Measurements from ENCODE around the gene KAZN. TPM values are rescaled to one million over a fixed set of nuclear protein-coding genes. Genes with fewer than 3 reads are reported as not detected.

Gene KAZN
- total and polyA plus RNA-seq, 9 donors = 5.1 to 17.4 (median 14.3) TPM

DNA sequence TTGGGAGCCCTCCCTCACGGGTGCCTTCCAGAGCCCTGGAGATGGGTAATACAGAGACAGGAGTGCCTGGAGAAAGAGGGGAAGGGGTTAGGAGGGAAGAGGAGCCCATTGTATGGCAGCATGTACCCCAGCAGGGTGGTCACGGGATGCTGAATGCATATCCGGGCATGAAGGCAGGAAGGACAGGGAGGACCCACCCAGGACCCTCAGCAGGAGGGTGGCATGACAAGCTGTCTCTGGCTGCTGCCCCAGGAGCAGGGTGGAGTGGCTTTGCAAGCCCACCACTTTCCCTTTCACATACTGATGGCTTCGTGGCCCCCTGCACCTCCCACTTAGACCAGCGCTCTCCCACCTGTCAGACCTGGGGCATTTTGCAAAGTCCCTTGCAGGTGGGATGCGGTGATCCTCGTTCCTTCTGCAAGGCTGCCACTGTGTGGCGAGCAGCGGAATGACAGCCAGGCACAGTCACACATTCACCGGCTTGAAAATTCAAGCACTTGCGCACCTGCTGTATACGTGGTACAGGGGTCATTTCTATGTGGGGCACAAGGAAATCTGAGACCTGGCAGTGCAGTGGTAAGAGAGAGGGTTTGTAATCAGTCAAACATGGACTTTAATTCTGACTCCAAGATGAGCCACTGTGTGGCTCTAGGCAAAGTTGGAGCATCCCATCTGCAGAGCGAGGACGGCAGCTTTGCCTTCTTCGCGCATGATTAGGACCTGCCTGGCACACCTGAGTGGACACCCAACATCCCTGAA lies 501.8 kb downstream of the KAZN start:
- H3K27me3 ChIP-seq (ENCODE audit: control insufficient read depth, insufficient read depth, low read length) = peaks cover 2% of the 10 kb centered on the region
- 16% methylated on average over 16 of the region's 16 CpGs for WGBS (ENCODE audit: insufficient coverage)
- H3K9me3 ChIP-seq (replicated peaks; ENCODE audit: control insufficient read depth, low read depth, low read length) = peaks cover 7% of the 10 kb centered on the region
- H3K36me3 ChIP-seq (ENCODE audit: control insufficient read depth, insufficient read depth, low read length) = peaks cover 5% of the 10 kb centered on the region
- no peaks in the 10 kb centered on the region for H3K4me1 ChIP-seq (ENCODE audit: control insufficient read depth, insufficient read depth, low read length)
- peak; percentile 51 for DNase-seq
- no peak overlapping the region for H3K27ac ChIP-seq (ENCODE audit: low read length)
- no peak overlapping the region for H3K4me3 ChIP-seq (ENCODE audit: low read length)

DNA sequence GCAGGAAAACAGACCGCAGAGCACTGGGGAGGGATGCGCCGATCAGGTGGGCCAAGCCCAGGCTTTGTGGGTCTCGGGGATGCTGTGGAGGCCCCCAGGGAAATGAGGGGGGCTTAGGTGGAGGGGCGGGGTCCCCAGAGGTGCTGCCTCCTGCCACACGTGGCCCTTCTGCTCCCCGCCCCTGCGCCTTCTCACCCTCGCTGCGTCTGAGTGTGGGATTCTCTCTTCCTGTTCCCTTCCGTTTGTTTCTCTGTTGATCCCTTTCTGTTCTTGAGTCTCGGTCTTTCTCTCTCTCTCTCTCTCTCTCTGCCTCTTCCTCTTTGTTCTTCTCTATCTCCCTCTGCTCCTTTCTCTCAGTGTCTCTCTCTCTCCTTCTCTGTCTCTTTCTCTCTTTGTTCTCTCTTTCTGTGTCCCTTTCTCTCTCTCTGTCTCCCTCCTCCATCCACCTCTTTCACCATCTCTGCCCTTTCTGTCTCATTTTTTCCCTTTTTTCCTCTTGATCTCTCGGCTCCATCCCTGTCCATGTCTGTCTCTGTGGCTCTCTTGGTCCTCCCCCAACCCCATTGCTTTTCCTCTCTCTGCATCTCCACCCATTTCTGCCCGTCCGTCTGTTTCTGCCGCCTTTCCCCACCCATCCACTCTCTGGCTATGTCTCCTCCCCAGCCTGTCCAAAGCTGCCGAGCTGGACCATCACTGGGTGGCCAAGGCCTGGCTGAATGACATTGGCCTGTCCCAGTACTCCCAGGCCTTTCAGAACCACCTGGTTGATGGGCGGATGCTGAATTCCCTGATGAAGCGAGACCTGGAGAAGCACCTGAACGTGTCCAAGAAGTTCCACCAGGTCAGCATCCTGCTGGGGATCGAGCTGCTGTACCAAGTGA lies 502.6 kb downstream of the KAZN start:
- H3K36me3 ChIP-seq (ENCODE audit: control insufficient read depth, insufficient read depth, low read length) = peaks cover 5% of the 10 kb centered on the region
- H3K4me3 ChIP-seq (ENCODE audit: low read length) = no peak overlapping the region
- H3K4me1 ChIP-seq (ENCODE audit: control insufficient read depth, insufficient read depth, low read length) = no peaks in the 10 kb centered on the region
- 57% methylated on average over 18 of the region's 21 CpGs for WGBS (ENCODE audit: insufficient coverage)
- H3K27ac ChIP-seq (ENCODE audit: low read length) = no peak overlapping the region
- DNase-seq = no peak
- H3K9me3 ChIP-seq (replicated peaks; ENCODE audit: control insufficient read depth, low read depth, low read length) = peaks cover 8% of the 10 kb centered on the region
- peaks cover 2% of the 10 kb centered on the region for H3K27me3 ChIP-seq (ENCODE audit: control insufficient read depth, insufficient read depth, low read length)

DNA sequence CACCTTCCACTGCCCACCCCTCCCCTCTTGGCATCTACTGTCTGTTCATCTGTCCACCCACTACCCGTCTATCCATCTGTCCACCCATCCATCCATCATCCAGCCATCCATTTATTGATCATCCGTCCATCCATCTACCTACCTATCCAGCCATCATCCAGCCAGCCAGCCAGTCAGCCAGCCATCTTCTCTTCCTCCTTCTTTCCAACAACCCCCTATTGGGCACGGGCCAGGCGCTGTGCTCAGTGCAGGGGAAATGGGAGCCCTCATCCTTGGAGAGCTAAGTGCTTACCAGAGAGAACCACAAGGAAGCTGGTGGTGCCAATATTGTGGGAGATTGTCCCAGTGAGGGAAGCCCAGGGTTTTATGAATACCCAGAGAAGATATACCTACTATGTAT lies 503.3 kb downstream of the KAZN start:
- Histone ChIP-seq H3K4me3 (ENCODE audit: low read length) (no peak overlapping the region), H3K36me3 (ENCODE audit: control insufficient read depth, insufficient read depth, low read length) (peaks cover 5% of the 10 kb centered on the region), H3K4me1 (ENCODE audit: control insufficient read depth, insufficient read depth, low read length) (no peaks in the 10 kb centered on the region), H3K9me3 (replicated peaks; ENCODE audit: control insufficient read depth, low read depth, low read length) (peaks cover 6% of the 10 kb centered on the region), H3K27me3 (ENCODE audit: control insufficient read depth, insufficient read depth, low read length) (peaks cover 2% of the 10 kb centered on the region), H3K27ac (ENCODE audit: low read length) (no peak overlapping the region)
- DNase-seq = no peak
- 77% methylated on average over 2 of the region's 4 CpGs for WGBS (ENCODE audit: insufficient coverage)

DNA sequence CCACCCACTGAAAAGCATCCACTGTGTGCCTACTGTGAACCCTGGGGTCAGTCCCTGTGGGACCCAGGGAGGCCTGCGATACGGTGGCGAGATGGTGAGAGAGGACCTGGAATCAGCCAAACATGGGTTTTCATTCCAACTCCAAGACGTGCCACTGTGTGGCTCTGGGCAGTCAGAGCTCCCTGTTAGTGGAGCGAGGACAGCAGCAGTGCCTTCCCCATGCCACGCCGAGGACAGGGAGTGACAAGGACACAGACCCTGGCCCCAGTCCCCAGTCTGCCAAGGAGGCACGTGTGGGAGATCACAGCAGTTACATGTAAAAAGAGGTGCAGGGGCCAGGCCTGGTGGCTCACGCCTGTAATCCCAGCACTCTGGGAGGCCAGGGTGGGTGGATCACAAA lies 504.2 kb downstream of the KAZN start:
- DNase-seq = no peak
- Histone ChIP-seq H3K27me3 (ENCODE audit: control insufficient read depth, insufficient read depth, low read length) (peaks cover 2% of the 10 kb centered on the region), H3K4me3 (ENCODE audit: low read length) (no peak overlapping the region), H3K9me3 (replicated peaks; ENCODE audit: control insufficient read depth, low read depth, low read length) (peaks cover 6% of the 10 kb centered on the region), H3K27ac (ENCODE audit: low read length) (no peak overlapping the region), H3K4me1 (ENCODE audit: control insufficient read depth, insufficient read depth, low read length) (no peaks in the 10 kb centered on the region), H3K36me3 (ENCODE audit: control insufficient read depth, insufficient read depth, low read length) (peaks cover 5% of the 10 kb centered on the region)
- WGBS (ENCODE audit: insufficient coverage) = 88% methylated on average over 9 of the region's 9 CpGs

DNA sequence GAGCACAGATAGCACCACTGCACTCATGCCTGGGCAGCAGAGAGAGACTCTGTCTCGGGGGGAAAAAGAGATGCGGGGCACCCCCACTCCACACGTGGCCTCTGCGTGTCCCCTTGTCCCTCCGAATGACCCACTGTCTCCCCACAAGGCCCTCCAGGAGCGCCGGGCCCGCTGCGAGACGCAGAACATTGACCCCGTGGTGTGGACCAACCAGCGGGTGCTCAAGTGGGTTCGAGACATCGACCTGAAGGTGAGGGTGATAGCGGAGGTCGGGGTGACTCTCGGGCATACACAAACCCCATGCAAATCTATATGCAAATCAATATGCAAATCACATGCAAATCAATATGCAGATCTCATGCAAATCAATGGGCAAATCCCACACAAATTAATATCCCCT lies 504.7 kb downstream of the KAZN start:
- WGBS (ENCODE audit: insufficient coverage) = 88% methylated on average over 5 of the region's 17 CpGs
- no peak for DNase-seq
- H3K27ac ChIP-seq (ENCODE audit: low read length) = no peak overlapping the region
- peaks cover 5% of the 10 kb centered on the region for H3K36me3 ChIP-seq (ENCODE audit: control insufficient read depth, insufficient read depth, low read length)
- H3K4me1 ChIP-seq (ENCODE audit: control insufficient read depth, insufficient read depth, low read length) = no peaks in the 10 kb centered on the region
- peaks cover 6% of the 10 kb centered on the region for H3K9me3 ChIP-seq (replicated peaks; ENCODE audit: control insufficient read depth, low read depth, low read length)
- peaks cover 2% of the 10 kb centered on the region for H3K27me3 ChIP-seq (ENCODE audit: control insufficient read depth, insufficient read depth, low read length)
- no peak overlapping the region for H3K4me3 ChIP-seq (ENCODE audit: low read length)

DNA sequence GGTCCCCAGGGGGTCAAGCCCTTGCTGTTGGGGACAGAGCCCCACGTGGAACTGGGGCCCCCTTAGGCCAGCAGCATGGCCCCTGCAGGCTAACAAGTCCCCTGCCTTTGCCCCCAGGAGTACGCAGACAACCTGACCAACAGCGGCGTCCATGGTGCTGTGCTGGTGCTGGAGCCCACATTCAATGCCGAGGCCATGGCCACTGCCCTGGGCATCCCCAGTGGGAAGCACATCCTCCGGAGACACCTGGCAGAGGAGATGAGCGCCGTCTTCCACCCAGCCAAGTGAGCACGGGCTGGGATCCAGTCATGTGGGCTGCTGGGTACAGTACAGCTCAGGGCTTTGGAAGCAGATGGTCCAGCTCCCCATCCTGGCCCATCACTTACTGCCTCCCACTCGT lies 505.4 kb downstream of the KAZN start:
- H3K4me1 ChIP-seq (ENCODE audit: control insufficient read depth, insufficient read depth, low read length) = no peaks in the 10 kb centered on the region
- peaks cover 5% of the 10 kb centered on the region for H3K36me3 ChIP-seq (ENCODE audit: control insufficient read depth, insufficient read depth, low read length)
- H3K9me3 ChIP-seq (replicated peaks; ENCODE audit: control insufficient read depth, low read depth, low read length) = peaks cover 6% of the 10 kb centered on the region
- DNase-seq = no peak
- H3K4me3 ChIP-seq (ENCODE audit: low read length) = no peak overlapping the region
- 83% methylated on average over 9 of the region's 10 CpGs for WGBS (ENCODE audit: insufficient coverage)
- H3K27ac ChIP-seq (ENCODE audit: low read length) = no peak overlapping the region
- H3K27me3 ChIP-seq (ENCODE audit: control insufficient read depth, insufficient read depth, low read length) = peaks cover 2% of the 10 kb centered on the region

DNA sequence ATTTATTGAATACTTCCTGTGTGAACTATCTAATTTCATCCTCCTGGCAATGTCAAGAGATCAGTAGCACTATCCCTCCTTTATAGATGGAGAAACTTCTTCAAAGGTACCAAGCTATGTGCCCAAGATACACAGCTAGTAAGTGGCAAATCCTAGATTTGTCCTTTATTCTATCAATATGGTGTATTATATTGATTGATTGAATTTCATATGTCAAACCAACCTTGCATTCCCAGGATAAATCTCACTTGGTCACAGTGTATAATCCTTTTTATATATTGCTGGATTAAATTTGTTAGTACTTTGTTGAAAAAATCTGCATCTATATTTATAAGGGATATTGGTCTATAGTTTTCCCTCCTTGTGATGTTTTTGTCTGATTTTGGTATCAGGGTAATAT lies 506.3 kb downstream of the KAZN start:
- peaks cover 5% of the 10 kb centered on the region for H3K36me3 ChIP-seq (ENCODE audit: control insufficient read depth, insufficient read depth, low read length)
- no peak for DNase-seq
- peaks cover 2% of the 10 kb centered on the region for H3K27me3 ChIP-seq (ENCODE audit: control insufficient read depth, insufficient read depth, low read length)
- no peaks in the 10 kb centered on the region for H3K4me1 ChIP-seq (ENCODE audit: control insufficient read depth, insufficient read depth, low read length)
- H3K27ac ChIP-seq (ENCODE audit: low read length) = no peak overlapping the region
- peaks cover 6% of the 10 kb centered on the region for H3K9me3 ChIP-seq (replicated peaks; ENCODE audit: control insufficient read depth, low read depth, low read length)
- no peak overlapping the region for H3K4me3 ChIP-seq (ENCODE audit: low read length)

DNA sequence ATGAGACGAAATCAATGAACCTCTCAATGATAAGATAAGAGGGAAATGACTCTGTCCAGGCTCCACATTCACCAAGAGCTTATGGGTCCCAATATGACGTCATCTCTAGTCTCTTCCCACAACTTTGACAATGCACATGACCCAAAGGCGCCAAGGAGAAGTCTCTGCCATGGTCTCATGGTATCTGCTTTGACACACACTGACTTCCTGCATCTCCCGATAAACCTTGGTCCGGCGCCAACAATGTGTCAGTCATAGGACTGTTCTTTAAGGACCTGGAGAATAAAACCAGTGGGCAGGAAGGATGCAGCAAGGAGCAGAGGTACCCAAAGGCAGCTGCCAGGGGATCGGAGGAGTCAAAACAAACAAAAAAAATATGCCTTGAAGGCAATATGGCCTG lies 508.1 kb downstream of the KAZN start:
- Histone ChIP-seq H3K4me1 (ENCODE audit: control insufficient read depth, insufficient read depth, low read length) (no peaks in the 10 kb centered on the region), H3K27me3 (ENCODE audit: control insufficient read depth, insufficient read depth, low read length) (no peaks in the 10 kb centered on the region), H3K36me3 (ENCODE audit: control insufficient read depth, insufficient read depth, low read length) (peaks cover 5% of the 10 kb centered on the region), H3K9me3 (replicated peaks; ENCODE audit: control insufficient read depth, low read depth, low read length) (peaks cover 6% of the 10 kb centered on the region), H3K4me3 (ENCODE audit: low read length) (no peak overlapping the region), H3K27ac (ENCODE audit: low read length) (no peak overlapping the region)
- DNase-seq = no peak
- 70% methylated on average over 6 of the region's 7 CpGs for WGBS (ENCODE audit: insufficient coverage)

DNA sequence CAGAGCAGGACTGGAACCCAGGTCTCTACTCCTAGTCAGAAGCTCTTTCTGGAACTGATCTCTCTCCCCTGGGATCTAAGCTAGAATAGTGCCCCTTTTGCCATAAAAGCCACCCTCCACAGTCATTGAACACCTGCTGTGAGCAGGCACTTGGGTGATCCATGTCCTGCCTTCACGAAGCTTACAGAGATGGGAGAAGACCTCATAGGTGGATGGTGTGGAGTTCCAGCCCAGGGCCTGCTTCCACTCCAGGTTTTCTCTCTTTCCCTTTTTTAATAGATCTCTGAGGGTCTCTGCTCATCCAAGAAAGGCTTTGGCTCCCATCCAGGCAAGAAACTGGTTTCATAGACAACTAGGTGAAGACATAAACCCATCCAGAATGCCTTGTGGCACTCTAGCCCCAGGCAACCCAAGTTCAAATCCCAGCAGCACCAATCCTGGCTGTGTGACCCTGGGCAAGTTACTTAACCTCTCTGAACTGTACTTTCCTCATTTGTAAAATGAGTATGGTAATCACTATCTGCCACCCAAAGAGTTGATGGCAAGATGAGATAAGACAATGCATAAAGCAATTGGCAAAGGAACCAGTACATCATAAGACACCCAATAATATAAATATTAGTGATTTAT lies 508.7 kb downstream of the KAZN start:
- DNase-seq = no peak
- no peak overlapping the region for H3K27ac ChIP-seq (ENCODE audit: low read length)
- peaks cover 5% of the 10 kb centered on the region for H3K36me3 ChIP-seq (ENCODE audit: control insufficient read depth, insufficient read depth, low read length)
- H3K4me1 ChIP-seq (ENCODE audit: control insufficient read depth, insufficient read depth, low read length) = peaks cover 2% of the 10 kb centered on the region
- WGBS (ENCODE audit: insufficient coverage) = 67% methylated on average over 1 of the region's 1 CpG
- H3K9me3 ChIP-seq (replicated peaks; ENCODE audit: control insufficient read depth, low read depth, low read length) = peaks cover 6% of the 10 kb centered on the region
- H3K4me3 ChIP-seq (ENCODE audit: low read length) = no peak overlapping the region
- no peaks in the 10 kb centered on the region for H3K27me3 ChIP-seq (ENCODE audit: control insufficient read depth, insufficient read depth, low read length)

DNA sequence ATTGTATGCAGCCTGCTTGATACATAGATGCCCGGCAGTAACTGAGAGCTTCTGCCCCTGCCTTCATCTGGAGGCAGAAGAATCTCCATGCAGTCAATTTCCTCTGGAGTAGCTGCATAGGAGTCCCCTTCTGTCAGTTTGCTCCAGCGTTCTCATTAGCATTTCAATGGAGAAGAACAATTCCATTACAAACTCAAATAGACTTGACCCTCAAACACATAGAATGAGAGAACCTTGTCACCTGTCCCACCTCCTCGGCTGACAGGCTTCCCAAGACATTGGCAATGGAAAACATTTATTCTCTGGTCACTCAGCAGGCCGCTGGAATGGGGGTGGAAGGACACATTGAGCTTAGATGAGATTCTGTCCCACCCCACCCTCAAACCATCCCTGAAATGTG lies 509.4 kb downstream of the KAZN start:
- Histone ChIP-seq H3K27me3 (ENCODE audit: control insufficient read depth, insufficient read depth, low read length) (no peaks in the 10 kb centered on the region), H3K36me3 (ENCODE audit: control insufficient read depth, insufficient read depth, low read length) (peaks cover 5% of the 10 kb centered on the region), H3K4me1 (ENCODE audit: control insufficient read depth, insufficient read depth, low read length) (peaks cover 8% of the 10 kb centered on the region), H3K9me3 (replicated peaks; ENCODE audit: control insufficient read depth, low read depth, low read length) (peaks cover 6% of the 10 kb centered on the region), H3K27ac (ENCODE audit: low read length) (no peak overlapping the region), H3K4me3 (ENCODE audit: low read length) (no peak overlapping the region)
- WGBS (ENCODE audit: insufficient coverage) = 32% methylated on average over 2 of the region's 4 CpGs
- DNase-seq = no peak
